ENCODE results near the gene ABCC6. TPM values are rescaled to one million over a fixed set of nuclear protein-coding genes. Genes with fewer than 3 reads are reported as not detected.

Gene ABCC6
- polyA plus RNA-seq, 1 experiment = 3.7 TPM

DNA sequence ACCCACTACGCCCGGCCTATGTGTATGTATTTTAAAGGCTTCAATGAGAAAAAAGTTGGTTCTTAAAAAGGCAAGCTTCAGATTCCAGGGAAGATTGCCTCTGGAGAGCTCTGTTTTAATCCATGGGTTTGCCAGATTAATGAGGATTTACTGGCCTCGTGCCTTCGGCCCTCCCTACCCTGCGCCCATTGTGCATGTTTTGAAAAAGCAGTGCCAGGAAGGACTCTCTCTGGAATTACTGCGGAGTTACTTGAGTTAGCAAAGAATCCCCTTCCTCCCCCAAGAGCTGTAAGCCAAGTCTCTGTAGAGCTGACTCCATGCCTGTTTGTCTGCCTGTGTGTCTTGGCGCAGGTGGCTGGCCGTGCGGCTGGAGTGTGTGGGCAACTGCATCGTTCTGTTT, 98.9 kb downstream of the ABCC6 start:
- DNase-seq (ENCODE audit: low read depth, low spot score) = no peak
- ChIA-PET POLR2A (no interaction called here), CTCF (no interaction called here)
- TF ChIP-seq, protein P1, sequence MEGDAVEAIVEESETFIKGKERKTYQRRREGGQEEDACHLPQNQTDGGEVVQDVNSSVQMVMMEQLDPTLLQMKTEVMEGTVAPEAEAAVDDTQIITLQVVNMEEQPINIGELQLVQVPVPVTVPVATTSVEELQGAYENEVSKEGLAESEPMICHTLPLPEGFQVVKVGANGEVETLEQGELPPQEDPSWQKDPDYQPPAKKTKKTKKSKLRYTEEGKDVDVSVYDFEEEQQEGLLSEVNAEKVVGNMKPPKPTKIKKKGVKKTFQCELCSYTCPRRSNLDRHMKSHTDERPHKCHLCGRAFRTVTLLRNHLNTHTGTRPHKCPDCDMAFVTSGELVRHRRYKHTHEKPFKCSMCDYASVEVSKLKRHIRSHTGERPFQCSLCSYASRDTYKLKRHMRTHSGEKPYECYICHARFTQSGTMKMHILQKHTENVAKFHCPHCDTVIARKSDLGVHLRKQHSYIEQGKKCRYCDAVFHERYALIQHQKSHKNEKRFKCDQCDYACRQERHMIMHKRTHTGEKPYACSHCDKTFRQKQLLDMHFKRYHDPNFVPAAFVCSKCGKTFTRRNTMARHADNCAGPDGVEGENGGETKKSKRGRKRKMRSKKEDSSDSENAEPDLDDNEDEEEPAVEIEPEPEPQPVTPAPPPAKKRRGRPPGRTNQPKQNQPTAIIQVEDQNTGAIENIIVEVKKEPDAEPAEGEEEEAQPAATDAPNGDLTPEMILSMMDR (IDR thresholded peaks at IDR 0.05; ENCODE audit: low read depth, low read length) = no peak
- Histone ChIP-seq H3K9me3 (ENCODE audit: control insufficient read depth, insufficient read depth, low read length) (peaks cover 25% of the 10 kb centered on the region), H3K27ac (ENCODE audit: low read depth, low read length) (no peak overlapping the region), H3K27me3 (ENCODE audit: control insufficient read depth, insufficient read depth, low read length) (no peaks in the 10 kb centered on the region), H3K4me3 (ENCODE audit: low read depth, low read length) (no peak overlapping the region)

DNA sequence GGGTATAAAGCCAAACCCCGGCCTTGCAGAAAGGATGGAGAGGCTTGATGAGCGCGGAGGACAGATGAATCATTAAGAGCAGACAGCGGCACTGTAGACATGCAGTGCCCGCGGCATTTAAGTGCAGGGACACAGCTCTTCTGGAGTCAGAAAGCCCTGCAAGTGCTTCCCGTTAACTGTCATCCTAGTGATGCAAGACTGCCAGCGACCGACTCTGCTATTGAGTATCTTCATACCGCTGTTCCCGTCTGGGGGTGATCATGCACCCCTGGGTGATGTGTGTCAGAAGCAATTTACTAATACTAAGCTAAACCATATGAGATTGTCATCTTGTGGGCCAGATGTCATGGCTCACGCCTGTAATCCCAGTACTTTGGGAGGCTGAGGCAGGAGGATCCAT, 101.0 kb downstream of the ABCC6 start:
- CTCF ChIA-PET = interaction anchor here (0.7 kb wide), 1 partner anchor 414 kb away, joined by 3 read pairs; no protein-coding TSS in a partner anchor
- H3K4me3 ChIP-seq (ENCODE audit: low read depth, low read length) = no peak overlapping the region

DNA sequence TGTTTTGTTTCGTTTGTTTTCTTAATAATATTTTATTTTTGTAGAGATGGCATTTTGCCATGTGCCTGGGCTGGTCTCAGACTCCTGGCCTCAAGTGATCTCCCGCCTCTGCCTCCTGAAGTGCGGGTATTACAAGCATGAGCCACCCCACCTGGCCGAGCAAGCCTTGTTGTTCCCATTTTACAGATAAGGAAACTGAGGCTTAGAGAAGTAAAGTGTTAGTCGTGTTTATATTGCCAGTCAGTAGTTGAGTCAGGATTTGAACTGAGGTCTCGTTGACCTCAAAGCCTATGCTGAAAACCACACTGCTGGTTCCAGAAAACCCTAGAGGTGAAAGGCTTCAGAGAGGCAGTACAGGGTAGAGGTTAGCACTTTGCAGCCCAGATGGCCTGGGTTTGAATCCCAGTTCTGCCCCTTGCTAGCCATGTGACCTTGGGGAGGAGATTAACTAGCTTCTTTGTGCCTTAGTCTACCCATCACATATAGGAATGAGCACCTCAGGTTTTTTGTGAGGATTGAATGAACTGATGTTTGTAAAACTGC, 102.0 kb downstream of the ABCC6 start:
- CTCF ChIA-PET = no interaction called here
- Histone ChIP-seq H3K27me3 (ENCODE audit: control insufficient read depth, insufficient read depth, low read length) (no peaks in the 10 kb centered on the region), H3K27ac (ENCODE audit: low read depth, low read length) (no peak overlapping the region), H3K9me3 (ENCODE audit: control insufficient read depth, insufficient read depth, low read length) (peaks cover 27% of the 10 kb centered on the region), H3K4me3 (ENCODE audit: low read depth, low read length) (no peak overlapping the region)
- no peak for DNase-seq (ENCODE audit: low read depth, low spot score)
- TF ChIP-seq, protein P1 (IDR thresholded peaks at IDR 0.05; ENCODE audit: low read depth, low read length) = no peak
- POLR2A ChIA-PET = no interaction called here

More for the DNA sequence above, 101.0 kb downstream of the ABCC6 start:
- Histone ChIP-seq H3K27me3 (ENCODE audit: control insufficient read depth, insufficient read depth, low read length) (no peaks in the 10 kb centered on the region), H3K27ac (ENCODE audit: low read depth, low read length) (no peak overlapping the region), H3K9me3 (ENCODE audit: control insufficient read depth, insufficient read depth, low read length) (peaks cover 27% of the 10 kb centered on the region)
- POLR2A ChIA-PET = interaction anchor here (0.6 to 0.7 kb wide), 2 partner anchors 234 to 432 kb away, joined by 3 to 5 read pairs; partner anchors contain the start of gene CEP20
- TF ChIP-seq, protein P1 (IDR thresholded peaks at IDR 0.05; ENCODE audit: low read depth, low read length) = no peak
- no peak for DNase-seq (ENCODE audit: low read depth, low spot score)

DNA sequence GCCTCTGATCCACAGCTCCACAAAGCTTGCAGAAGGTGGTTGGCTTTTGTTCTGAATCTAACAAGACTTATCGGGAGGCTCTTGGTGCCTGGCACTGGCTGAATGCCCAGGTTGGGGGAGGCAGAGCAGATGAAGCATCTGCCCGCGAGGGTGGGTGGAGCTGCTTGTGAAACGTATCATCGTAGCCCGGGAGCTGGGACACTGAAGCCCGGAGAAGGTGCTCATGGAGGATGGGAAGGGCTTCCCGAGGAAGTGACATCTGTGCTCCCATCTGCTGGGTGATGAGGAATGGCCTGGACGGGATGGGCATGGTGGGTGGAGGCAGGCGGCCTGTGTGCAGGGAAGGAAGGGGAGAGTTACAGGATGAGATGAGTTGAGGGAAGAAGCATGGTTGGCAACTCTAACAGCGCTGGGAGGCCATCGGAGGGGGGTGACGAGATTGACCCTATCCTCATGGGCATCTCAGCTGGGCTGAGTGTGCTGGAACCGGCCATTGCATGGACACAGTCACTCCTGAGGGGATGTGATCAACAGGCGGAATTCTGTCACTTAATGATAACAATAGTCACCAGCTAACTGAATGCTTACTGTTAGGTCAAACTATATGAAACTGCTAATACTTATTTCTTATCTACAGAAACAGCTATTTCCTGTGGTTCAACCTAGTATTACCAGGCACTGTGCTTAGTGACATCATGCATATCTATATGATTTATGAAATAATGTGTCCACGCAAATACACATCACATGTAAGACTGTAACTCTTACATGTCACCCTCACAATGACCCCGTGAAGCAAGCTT, 102.7 kb downstream of the ABCC6 start:
- TF ChIP-seq, protein P1 (IDR thresholded peaks at IDR 0.05; ENCODE audit: low read depth, low read length) = no peak
- H3K9me3 ChIP-seq (ENCODE audit: control insufficient read depth, insufficient read depth, low read length) = peaks cover 27% of the 10 kb centered on the region
- H3K4me3 ChIP-seq (ENCODE audit: low read depth, low read length) = no peak overlapping the region
- ChIA-PET POLR2A (no interaction called here), CTCF (interaction anchor here (0.6 kb wide), 1 partner anchor 363 kb away, joined by 4 read pairs; no protein-coding TSS in a partner anchor)
- DNase-seq (ENCODE audit: low read depth, low spot score) = no peak
- H3K27me3 ChIP-seq (ENCODE audit: control insufficient read depth, insufficient read depth, low read length) = no peaks in the 10 kb centered on the region
- H3K27ac ChIP-seq (ENCODE audit: low read depth, low read length) = no peak overlapping the region

DNA sequence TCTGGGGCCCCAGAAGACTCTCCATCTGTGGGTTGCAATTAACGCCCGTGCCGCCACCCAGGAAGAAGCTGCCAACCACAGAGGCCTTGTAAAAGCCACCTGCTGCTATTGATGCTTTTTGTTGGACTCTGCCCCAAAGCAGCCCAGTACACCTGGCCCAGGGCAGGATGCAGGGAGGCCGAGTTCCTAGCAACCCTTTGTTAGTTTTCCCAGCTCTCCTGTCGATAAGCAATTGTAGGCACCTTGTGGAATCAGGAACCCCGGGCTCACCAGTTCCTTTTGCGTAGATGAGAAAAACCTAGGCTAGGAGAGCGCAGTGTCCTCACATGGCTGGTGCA, 103.3 kb downstream of the ABCC6 start:
- ChIA-PET CTCF (interaction anchor here (0.6 to 0.7 kb wide), 2 partner anchors 39 to 362 kb away, joined by 4 read pairs; no protein-coding TSS in a partner anchor), POLR2A (interaction anchor here (0.8 kb wide), 1 partner anchor 232 kb away, joined by 4 read pairs; no protein-coding TSS in a partner anchor)
- TF ChIP-seq, protein P1 (IDR thresholded peaks at IDR 0.05; ENCODE audit: low read depth, low read length) = no peak
- H3K27ac ChIP-seq (ENCODE audit: low read depth, low read length) = no peak overlapping the region
- H3K9me3 ChIP-seq (ENCODE audit: control insufficient read depth, insufficient read depth, low read length) = peaks cover 25% of the 10 kb centered on the region
- DNase-seq (ENCODE audit: low read depth, low spot score) = no peak
- no peak overlapping the region for H3K4me3 ChIP-seq (ENCODE audit: low read depth, low read length)
- H3K27me3 ChIP-seq (ENCODE audit: control insufficient read depth, insufficient read depth, low read length) = no peaks in the 10 kb centered on the region

Measured in AG04450 (cell line).